ENCODE data around the gene HECTD1. TPM values are rescaled to one million over a fixed set of nuclear protein-coding genes. Genes with fewer than 3 reads are reported as not detected.

HECTD1 gene
- total RNA-seq, 1 donor from 2014 or later = 110 TPM

DNA sequence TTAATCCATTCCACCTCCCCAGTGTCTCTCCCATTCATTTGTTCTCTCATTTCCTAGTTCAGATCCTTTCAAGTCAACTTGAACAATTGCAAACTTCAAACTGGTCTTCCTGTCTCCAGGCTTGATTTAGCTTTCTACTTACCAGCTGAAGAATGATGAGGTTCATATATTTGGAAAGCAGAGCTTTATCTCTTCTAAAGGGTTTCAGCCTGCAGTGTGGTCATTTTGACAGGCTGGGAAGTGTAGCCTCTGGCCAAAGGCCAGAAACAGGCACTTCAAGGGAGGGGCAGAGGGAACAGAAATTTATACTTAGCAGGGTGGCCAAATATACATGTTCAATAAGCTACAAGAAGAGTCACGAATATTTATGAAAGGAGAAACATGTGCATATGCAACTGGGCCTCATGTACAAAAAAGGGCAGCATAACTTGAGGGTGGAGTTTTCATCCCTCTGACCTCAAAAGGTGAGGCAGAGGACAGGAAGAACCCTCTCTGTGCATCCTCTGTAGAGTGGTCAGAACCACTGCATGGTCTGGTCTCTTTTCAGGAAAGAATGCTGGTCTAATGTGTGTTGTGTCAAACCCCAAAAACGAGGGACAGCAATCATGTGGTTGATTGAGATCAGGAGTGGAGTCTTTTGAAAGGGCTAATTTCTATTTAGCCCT is 34.0 kb upstream of the HECTD1 start:
- no peaks in the 10 kb centered on the region for H3K36me3 Mint-ChIP-seq (ENCODE audit: low read depth, unreplicated experiment)
- Histone ChIP-seq H4K20me1 (ENCODE audit: insufficient read depth, low read length) (no peaks in the 10 kb centered on the region), H3K4me2 (ENCODE audit: low read length) (peak overlapping the region; percentile 3), H3K9ac (ENCODE audit: low read length) (no peak overlapping the region), H3K4me1 (ENCODE audit: insufficient read depth, low read length) (no peaks in the 10 kb centered on the region), H3K27ac (ENCODE audit: low read depth, low read length) (no peak overlapping the region), H3K4me3 (ENCODE audit: insufficient read depth, low read depth, low read length) (no peak overlapping the region), H2AFZ (ENCODE audit: low read depth, low read length) (no peak overlapping the region), H3K79me2 (ENCODE audit: insufficient read depth, low read length) (no peaks in the 10 kb centered on the region), H3K36me3 (ENCODE audit: insufficient read depth, low read length) (no peaks in the 10 kb centered on the region), H3K9me3 (ENCODE audit: insufficient read depth, low read depth, low read length) (no peaks in the 10 kb centered on the region), H3K27me3 (ENCODE audit: insufficient read depth, low read length) (no peaks in the 10 kb centered on the region)
- no peaks in the 10 kb centered on the region for H3K9me3 Mint-ChIP-seq (ENCODE audit: unreplicated experiment)
- no peak overlapping the region for H3K4me3 Mint-ChIP-seq (ENCODE audit: unreplicated experiment)
- H3K4me1 Mint-ChIP-seq (ENCODE audit: low read depth, unreplicated experiment) = peaks cover 1% of the 10 kb centered on the region
- peaks cover 14% of the 10 kb centered on the region for H3K27me3 Mint-ChIP-seq (ENCODE audit: low read depth, unreplicated experiment)
- TF ChIP-seq, protein P1, sequence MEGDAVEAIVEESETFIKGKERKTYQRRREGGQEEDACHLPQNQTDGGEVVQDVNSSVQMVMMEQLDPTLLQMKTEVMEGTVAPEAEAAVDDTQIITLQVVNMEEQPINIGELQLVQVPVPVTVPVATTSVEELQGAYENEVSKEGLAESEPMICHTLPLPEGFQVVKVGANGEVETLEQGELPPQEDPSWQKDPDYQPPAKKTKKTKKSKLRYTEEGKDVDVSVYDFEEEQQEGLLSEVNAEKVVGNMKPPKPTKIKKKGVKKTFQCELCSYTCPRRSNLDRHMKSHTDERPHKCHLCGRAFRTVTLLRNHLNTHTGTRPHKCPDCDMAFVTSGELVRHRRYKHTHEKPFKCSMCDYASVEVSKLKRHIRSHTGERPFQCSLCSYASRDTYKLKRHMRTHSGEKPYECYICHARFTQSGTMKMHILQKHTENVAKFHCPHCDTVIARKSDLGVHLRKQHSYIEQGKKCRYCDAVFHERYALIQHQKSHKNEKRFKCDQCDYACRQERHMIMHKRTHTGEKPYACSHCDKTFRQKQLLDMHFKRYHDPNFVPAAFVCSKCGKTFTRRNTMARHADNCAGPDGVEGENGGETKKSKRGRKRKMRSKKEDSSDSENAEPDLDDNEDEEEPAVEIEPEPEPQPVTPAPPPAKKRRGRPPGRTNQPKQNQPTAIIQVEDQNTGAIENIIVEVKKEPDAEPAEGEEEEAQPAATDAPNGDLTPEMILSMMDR (IDR thresholded peaks at IDR 0.05; ENCODE audit: insufficient read depth, low read depth, low read length) = no peak
- no peak for TF ChIP-seq EZH2 (IDR thresholded peaks at IDR 0.05; ENCODE audit: insufficient read depth, low read length)
- DNase-seq (ENCODE audit: low read depth) (no peak), FAIRE-seq (no peak)
- no peak overlapping the region for H3K27ac Mint-ChIP-seq (ENCODE audit: unreplicated experiment)

DNA sequence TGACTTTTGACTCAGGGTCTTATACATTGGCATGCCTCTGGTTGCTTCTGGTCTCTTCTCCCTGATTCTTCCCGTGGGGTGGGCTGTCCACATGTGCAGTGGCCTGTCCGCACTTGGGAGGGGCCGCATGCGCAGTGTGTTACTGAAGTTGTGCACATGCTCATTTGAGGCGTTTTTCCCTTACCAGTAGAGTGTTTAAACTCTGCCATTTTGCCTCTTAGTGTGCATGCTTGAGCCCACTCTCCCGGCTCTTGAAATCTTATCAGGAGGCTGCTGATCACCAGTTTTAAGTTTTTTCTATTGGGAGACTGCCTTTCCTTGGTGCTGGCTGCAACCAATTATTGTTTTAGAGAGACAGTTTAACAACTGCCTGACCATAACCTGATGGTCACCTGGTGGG is 32.1 kb upstream of the HECTD1 start:
- H3K9me3 Mint-ChIP-seq (ENCODE audit: unreplicated experiment) = no peaks in the 10 kb centered on the region
- H3K4me3 Mint-ChIP-seq (ENCODE audit: unreplicated experiment) = no peak overlapping the region
- Histone ChIP-seq H3K27me3 (ENCODE audit: insufficient read depth, low read length) (no peaks in the 10 kb centered on the region), H3K27ac (ENCODE audit: low read depth, low read length) (no peak overlapping the region), H3K9me3 (ENCODE audit: insufficient read depth, low read depth, low read length) (no peaks in the 10 kb centered on the region), H3K9ac (ENCODE audit: low read length) (no peak overlapping the region), H3K79me2 (ENCODE audit: insufficient read depth, low read length) (no peaks in the 10 kb centered on the region), H3K4me3 (ENCODE audit: insufficient read depth, low read depth, low read length) (no peak overlapping the region), H3K4me1 (ENCODE audit: insufficient read depth, low read length) (no peaks in the 10 kb centered on the region), H2AFZ (ENCODE audit: low read depth, low read length) (no peak overlapping the region), H3K4me2 (ENCODE audit: low read length) (no peak overlapping the region), H3K36me3 (ENCODE audit: insufficient read depth, low read length) (no peaks in the 10 kb centered on the region), H4K20me1 (ENCODE audit: insufficient read depth, low read length) (no peaks in the 10 kb centered on the region)
- peaks cover 1% of the 10 kb centered on the region for H3K4me1 Mint-ChIP-seq (ENCODE audit: low read depth, unreplicated experiment)
- FAIRE-seq (no peak), DNase-seq (ENCODE audit: low read depth) (no peak)
- H3K27me3 Mint-ChIP-seq (ENCODE audit: low read depth, unreplicated experiment) = peaks cover 14% of the 10 kb centered on the region
- no peaks in the 10 kb centered on the region for H3K36me3 Mint-ChIP-seq (ENCODE audit: low read depth, unreplicated experiment)
- H3K27ac Mint-ChIP-seq (ENCODE audit: unreplicated experiment) = no peak overlapping the region
- TF ChIP-seq, protein P1 (IDR thresholded peaks at IDR 0.05; ENCODE audit: insufficient read depth, low read depth, low read length) = no peak
- TF ChIP-seq EZH2 (IDR thresholded peaks at IDR 0.05; ENCODE audit: insufficient read depth, low read length) = no peak

DNA sequence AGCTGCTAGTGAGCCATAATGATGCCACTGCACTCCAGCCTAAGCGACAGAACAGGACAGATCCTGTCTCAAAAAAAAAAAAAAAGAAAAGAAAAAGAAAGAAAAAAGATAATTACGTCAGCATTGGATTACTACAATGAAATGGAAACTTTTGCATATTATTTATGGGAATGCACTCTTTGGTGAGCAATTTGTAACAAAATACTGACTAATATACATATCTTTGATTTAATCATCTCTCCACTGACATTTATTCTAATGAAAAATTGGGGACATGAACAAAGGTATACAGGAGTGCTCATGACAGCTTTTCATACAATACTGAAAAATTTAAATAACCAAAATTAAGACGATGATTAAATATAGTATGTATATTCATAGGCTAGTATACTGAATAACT is 27.9 kb upstream of the HECTD1 start:
- no peaks in the 10 kb centered on the region for H3K36me3 ChIP-seq (ENCODE audit: insufficient read depth, low read length)
- no peaks in the 10 kb centered on the region for H3K27me3 ChIP-seq (ENCODE audit: insufficient read depth, low read length)
- TF ChIP-seq, protein P1 (IDR thresholded peaks at IDR 0.05; ENCODE audit: insufficient read depth, low read depth, low read length) = no peak
- DNase-seq (ENCODE audit: low read depth) (no peak), FAIRE-seq (no peak)
- no peak overlapping the region for H3K4me2 ChIP-seq (ENCODE audit: low read length)
- Mint-ChIP-seq H3K4me3 (ENCODE audit: unreplicated experiment) (no peak overlapping the region), H3K27me3 (ENCODE audit: low read depth, unreplicated experiment) (peaks cover 12% of the 10 kb centered on the region), H3K36me3 (ENCODE audit: low read depth, unreplicated experiment) (no peaks in the 10 kb centered on the region), H3K27ac (ENCODE audit: unreplicated experiment) (no peak overlapping the region), H3K9me3 (ENCODE audit: unreplicated experiment) (no peaks in the 10 kb centered on the region), H3K4me1 (ENCODE audit: low read depth, unreplicated experiment) (no peaks in the 10 kb centered on the region)
- no peaks in the 10 kb centered on the region for H3K9me3 ChIP-seq (ENCODE audit: insufficient read depth, low read depth, low read length)
- H4K20me1 ChIP-seq (ENCODE audit: insufficient read depth, low read length) = no peaks in the 10 kb centered on the region
- no peaks in the 10 kb centered on the region for H3K79me2 ChIP-seq (ENCODE audit: insufficient read depth, low read length)
- H3K4me3 ChIP-seq (ENCODE audit: insufficient read depth, low read depth, low read length) = no peak overlapping the region
- no peak overlapping the region for H2AFZ ChIP-seq (ENCODE audit: low read depth, low read length)
- H3K27ac ChIP-seq (ENCODE audit: low read depth, low read length) = no peak overlapping the region
- H3K4me1 ChIP-seq (ENCODE audit: insufficient read depth, low read length) = no peaks in the 10 kb centered on the region
- no peak overlapping the region for H3K9ac ChIP-seq (ENCODE audit: low read length)
